Ishikawa (cell line): ENCODE measurements around the gene GSTA4.

Source experiments
- CEBPB ChIP-seq: IDR thresholded peaks from 2 replicates; pipeline ENCODE4 v1.6.1; 2012
- EP300 ChIP-seq: IDR thresholded peaks from 2 replicates; pipeline ENCODE4 v1.6.1; 2012; ENCODE audit warnings: borderline replicate concordance
- RAD21 ChIP-seq: IDR thresholded peaks from 2 replicates; pipeline ENCODE4 v1.6.1; 2012; ENCODE audit warnings: low read depth
- TCF12 ChIP-seq: IDR thresholded peaks from 2 replicates; pipeline ENCODE4 v1.6.1; 2012; ENCODE audit warnings: low read depth
- TEAD4 ChIP-seq: IDR thresholded peaks from 2 replicates; pipeline ENCODE4 v1.6.1; 2012
- YY1 ChIP-seq: IDR thresholded peaks from 2 replicates; pipeline ENCODE4 v1.6.1; 2012; ENCODE audit warnings: low read depth
- TF ChIP-seq, protein P1 (sequence below): IDR thresholded peaks from 2 replicates; pipeline ENCODE4 v1.6.1; 2012; ENCODE audit warnings: low read depth, mild to moderate bottlenecking

DNA sequence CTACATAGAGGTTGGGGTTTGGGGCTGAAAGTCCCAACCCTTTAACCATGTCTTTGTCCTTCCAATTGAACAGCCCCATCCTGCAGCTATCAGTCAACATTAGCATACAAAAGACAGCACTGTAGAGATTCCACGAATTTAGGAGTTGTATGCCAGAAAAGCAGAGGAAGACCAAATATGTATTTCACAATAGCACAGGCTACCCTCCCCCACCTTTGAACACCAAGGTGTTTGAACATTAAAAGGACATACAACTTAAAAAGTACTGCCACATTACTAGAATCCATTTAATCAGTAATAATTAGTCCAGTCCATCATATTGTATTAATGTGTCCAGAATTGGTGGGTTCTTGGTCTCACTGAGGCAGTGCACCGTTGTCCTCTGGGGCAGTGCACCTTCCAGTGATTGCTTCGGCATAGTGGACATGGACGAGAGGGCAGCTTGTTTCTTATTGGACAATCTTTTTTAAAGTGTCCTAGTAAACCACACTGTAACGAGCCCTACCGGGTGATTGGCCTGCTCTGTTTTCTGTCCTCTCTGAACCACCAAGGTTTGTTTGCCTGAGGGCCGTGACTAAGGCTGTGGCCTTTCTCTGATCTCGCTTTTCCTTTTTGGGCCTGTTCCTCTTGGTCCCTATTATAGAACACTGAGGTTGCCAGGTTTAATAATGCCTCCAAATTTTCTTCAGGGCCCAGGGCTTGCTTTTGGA lies 36.4 kb downstream of the GSTA4 start:
- no peak for TF ChIP-seq CEBPB
- TF ChIP-seq YY1 = no peak
- TF ChIP-seq TEAD4 = no peak
- no peak for TF ChIP-seq TCF12
- no peak for TF ChIP-seq RAD21
- TF ChIP-seq EP300 = no peak
- TF ChIP-seq, protein P1, sequence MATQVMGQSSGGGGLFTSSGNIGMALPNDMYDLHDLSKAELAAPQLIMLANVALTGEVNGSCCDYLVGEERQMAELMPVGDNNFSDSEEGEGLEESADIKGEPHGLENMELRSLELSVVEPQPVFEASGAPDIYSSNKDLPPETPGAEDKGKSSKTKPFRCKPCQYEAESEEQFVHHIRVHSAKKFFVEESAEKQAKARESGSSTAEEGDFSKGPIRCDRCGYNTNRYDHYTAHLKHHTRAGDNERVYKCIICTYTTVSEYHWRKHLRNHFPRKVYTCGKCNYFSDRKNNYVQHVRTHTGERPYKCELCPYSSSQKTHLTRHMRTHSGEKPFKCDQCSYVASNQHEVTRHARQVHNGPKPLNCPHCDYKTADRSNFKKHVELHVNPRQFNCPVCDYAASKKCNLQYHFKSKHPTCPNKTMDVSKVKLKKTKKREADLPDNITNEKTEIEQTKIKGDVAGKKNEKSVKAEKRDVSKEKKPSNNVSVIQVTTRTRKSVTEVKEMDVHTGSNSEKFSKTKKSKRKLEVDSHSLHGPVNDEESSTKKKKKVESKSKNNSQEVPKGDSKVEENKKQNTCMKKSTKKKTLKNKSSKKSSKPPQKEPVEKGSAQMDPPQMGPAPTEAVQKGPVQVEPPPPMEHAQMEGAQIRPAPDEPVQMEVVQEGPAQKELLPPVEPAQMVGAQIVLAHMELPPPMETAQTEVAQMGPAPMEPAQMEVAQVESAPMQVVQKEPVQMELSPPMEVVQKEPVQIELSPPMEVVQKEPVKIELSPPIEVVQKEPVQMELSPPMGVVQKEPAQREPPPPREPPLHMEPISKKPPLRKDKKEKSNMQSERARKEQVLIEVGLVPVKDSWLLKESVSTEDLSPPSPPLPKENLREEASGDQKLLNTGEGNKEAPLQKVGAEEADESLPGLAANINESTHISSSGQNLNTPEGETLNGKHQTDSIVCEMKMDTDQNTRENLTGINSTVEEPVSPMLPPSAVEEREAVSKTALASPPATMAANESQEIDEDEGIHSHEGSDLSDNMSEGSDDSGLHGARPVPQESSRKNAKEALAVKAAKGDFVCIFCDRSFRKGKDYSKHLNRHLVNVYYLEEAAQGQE = no peak
